MCF 10A (cell line): ENCODE results near the gene CLNK. TPM values are rescaled to one million over a fixed set of nuclear protein-coding genes. Genes with fewer than 3 reads are reported as not detected.

Experiments
- BruUV-seq: library from RNA; stranded (reverse); fragments of 400-500 nt; replicated peaks from 2 replicates; lab custom pipeline; 2021; lab: Mats Ljungman, UMichigan
- CTCF ChIA-PET: fragments of 300-600 bp; sonication (Branson Sonifier 250); formaldehyde crosslinking; extraction: SDS; loops from one replicate; lab custom pipeline; 2021; ENCODE audit warnings: antibody characterized with exemption, inconsistent platforms; lab: Yijun Ruan, JAX
- POLR2A ChIA-PET: fragments of 300-600, 350-650 bp; sonication (Branson Sonifier 250); formaldehyde crosslinking; extraction: SDS; loops from one replicate; lab custom pipeline; 2020; ENCODE audit warnings: antibody characterized with exemption, inconsistent platforms; lab: Yijun Ruan, JAX
- DNase-seq: peaks from one replicate; pipeline ENCODE4 v3.0.0-alpha.2; 2018; ENCODE audit not compliant: unreplicated experiment
- H3K27ac Mint-ChIP-seq: one replicate; pipeline ENCODE4 v1.8.0; 2022; ENCODE audit warnings: mild to moderate bottlenecking, low read depth, mixed read lengths; ENCODE audit not compliant: unreplicated experiment
- H3K27me3 Mint-ChIP-seq: one replicate; pipeline ENCODE4 v1.8.0; 2022; ENCODE audit warnings: mixed read lengths; ENCODE audit not compliant: insufficient read depth, unreplicated experiment
- H3K36me3 Mint-ChIP-seq: one replicate; pipeline ENCODE4 v1.8.0; 2022; ENCODE audit warnings: mild to moderate bottlenecking, moderate library complexity, mixed read lengths; ENCODE audit not compliant: insufficient read depth, unreplicated experiment
- H3K4me1 Mint-ChIP-seq: one replicate; pipeline ENCODE4 v1.8.0; 2022; ENCODE audit warnings: mixed read lengths; ENCODE audit not compliant: insufficient read depth, unreplicated experiment
- H3K4me3 Mint-ChIP-seq: one replicate; pipeline ENCODE4 v1.8.0; 2022; ENCODE audit warnings: mild to moderate bottlenecking, moderate library complexity, mixed read lengths; ENCODE audit not compliant: unreplicated experiment
- H3K9me3 Mint-ChIP-seq: one replicate; pipeline ENCODE4 v1.8.0; 2022; ENCODE audit warnings: mixed read lengths; ENCODE audit not compliant: unreplicated experiment
- CTCF ChIP-seq: fragments of 200-600 bp; IDR thresholded peaks from one replicate; pipeline ENCODE4 v1.8.0; 2022; ENCODE audit warnings: antibody characterized with exemption, mild to moderate bottlenecking; ENCODE audit not compliant: unreplicated experiment
- intact Hi-C: fragments of 100-400 bp; cut with micrococcal nuclease; formaldehyde crosslinking; loops from 2 replicates; pipeline ENCODE4 v1.14.1; 2022
- total RNA-seq: library from RNA; stranded (reverse); gene quantifications from 2 replicates; pipeline ENCODE4 v1.2.3, GENCODE V29; 2022

The CLNK gene
- total RNA-seq, 1 experiment from 2014 or later = not detected

- no peaks in the 10 kb centered on the region for H3K27me3 Mint-ChIP-seq
- no peaks in the 10 kb centered on the region for H3K36me3 Mint-ChIP-seq
- intact Hi-C loops = no loop called here
- H3K9me3 Mint-ChIP-seq = peaks cover 6% of the 10 kb centered on the region
- no TSS peak for BruUV-seq
- DNase-seq = no peak
- H3K4me1 Mint-ChIP-seq = no peaks in the 10 kb centered on the region
- no peak overlapping the region for H3K27ac Mint-ChIP-seq
- no peak for TF ChIP-seq CTCF
- ChIA-PET POLR2A (interaction anchor here (0.6 kb wide), 1 partner anchor 1086 kb away, joined by 3 read pairs; no protein-coding TSS in a partner anchor), CTCF (interaction anchor here (1.6 kb wide), 1 partner anchor 10 kb away, joined by 6 read pairs; no protein-coding TSS in a partner anchor)
- H3K4me3 Mint-ChIP-seq = no peak overlapping the region
These were observed 205.9 kb downstream of the CLNK start for GRCh38 chr4:10478621-10479020.

GRCh38 chr4:10470505-10470904 is 214.1 kb downstream of the CLNK start:
- CTCF ChIA-PET = no interaction called here
- Mint-ChIP-seq H3K9me3 (peaks cover 8% of the 10 kb centered on the region), H3K27me3 (no peaks in the 10 kb centered on the region), H3K27ac (no peak overlapping the region), H3K4me1 (no peaks in the 10 kb centered on the region), H3K36me3 (no peaks in the 10 kb centered on the region), H3K4me3 (no peak overlapping the region)
- no peak for DNase-seq
- BruUV-seq = no TSS peak
- POLR2A ChIA-PET = interaction anchor here (1.1 kb wide), 1 partner anchor 7 kb away, joined by 4 read pairs; no protein-coding TSS in a partner anchor
- no peak for TF ChIP-seq CTCF
- intact Hi-C loops = no loop called here

- ChIA-PET POLR2A (no interaction called here), CTCF (interaction anchor here (0.8 kb wide), 1 partner anchor 72 kb away, joined by 4 read pairs; no protein-coding TSS in a partner anchor)
- TF ChIP-seq CTCF = no peak
- no peak for DNase-seq
- H3K36me3 Mint-ChIP-seq = no peaks in the 10 kb centered on the region
- no peaks in the 10 kb centered on the region for H3K27me3 Mint-ChIP-seq
- H3K9me3 Mint-ChIP-seq = peaks cover 8% of the 10 kb centered on the region
- H3K27ac Mint-ChIP-seq = no peak overlapping the region
- intact Hi-C loops = no loop called here
- H3K4me3 Mint-ChIP-seq = no peak overlapping the region
- no TSS peak for BruUV-seq
- H3K4me1 Mint-ChIP-seq = no peaks in the 10 kb centered on the region
These were observed 218.4 kb downstream of the CLNK start for GRCh38 chr4:10466161-10466560.

- intact Hi-C loops = no loop called here
- no TSS peak for BruUV-seq
- ChIA-PET CTCF (interaction anchor here (0.6 to 0.7 kb wide), 2 partner anchors 21 to 1292 kb away, joined by 3 read pairs; no protein-coding TSS in a partner anchor), POLR2A (interaction anchor here (1.6 kb wide), 1 partner anchor 8 kb away, joined by 4 read pairs; no protein-coding TSS in a partner anchor)
- H3K36me3 Mint-ChIP-seq = no peaks in the 10 kb centered on the region
- no peak for TF ChIP-seq CTCF
- no peaks in the 10 kb centered on the region for H3K27me3 Mint-ChIP-seq
- no peak overlapping the region for H3K27ac Mint-ChIP-seq
- DNase-seq = no peak
- no peak overlapping the region for H3K4me3 Mint-ChIP-seq
- no peaks in the 10 kb centered on the region for H3K4me1 Mint-ChIP-seq
- H3K9me3 Mint-ChIP-seq = peaks cover 13% of the 10 kb centered on the region
These were observed 221.7 kb downstream of the CLNK start for GRCh38 chr4:10462876-10463275.
